HFFc6 (cell line): ENCODE measurements around the gene PCDH18. TPM values are rescaled to one million over a fixed set of nuclear protein-coding genes. Genes with fewer than 3 reads are reported as not detected.
"Not testable (repeated sequence)": the region's sequence is repeated elsewhere in the genome, so short reads cannot be mapped to it uniquely, and the experiment has no call there.

ENCODE experiments used
- DNase-seq: peaks from one replicate; pipeline ENCODE4 v3.0.0-alpha.2; 2018
- H3K27ac Mint-ChIP-seq: 2 replicates; pipeline ENCODE4 v1.8.0; 2020; ENCODE audit warnings: mild to moderate bottlenecking, mixed read lengths
- H3K27me3 Mint-ChIP-seq: 2 replicates; pipeline ENCODE4 v1.8.0; 2021; ENCODE audit warnings: mild to moderate bottlenecking, moderate library complexity, mixed read lengths; ENCODE audit not compliant: insufficient read depth
- H3K36me3 Mint-ChIP-seq: 2 replicates; pipeline ENCODE4 v1.8.0; 2021; ENCODE audit warnings: low read depth, mixed read lengths
- H3K4me1 Mint-ChIP-seq: 2 replicates; pipeline ENCODE4 v1.8.0; 2020; ENCODE audit warnings: low read depth, mixed read lengths
- H3K4me3 Mint-ChIP-seq: 2 replicates; pipeline ENCODE4 v1.8.0; 2020; ENCODE audit warnings: mild to moderate bottlenecking, moderate library complexity, mixed read lengths
- H3K9me3 Mint-ChIP-seq: 2 replicates; pipeline ENCODE4 v1.8.0; 2020; ENCODE audit warnings: mild to moderate bottlenecking, mixed read lengths
- CTCF ChIP-seq: fragments of 200-600 bp; sonication (generic); IDR thresholded peaks from 2 replicates; pipeline ENCODE4 v1.5.0; 2021; ENCODE audit warnings: antibody characterized with exemption, mild to moderate bottlenecking
- total RNA-seq, 6 experiments: library from RNA; stranded (reverse); fragmentation: NEBNext Ultra II Directional; extraction: Animal tissue kit (Norgen Biotek cat#: 25700); gene quantifications; 2 replicates in 1 of 6; 3 replicates in 5 of 6; pipeline ENCODE4 v1.2.3, GENCODE V29; 2021

PCDH18 gene
- total RNA-seq, 6 experiments from 2014 or later: 41.6 to 57.6 (median 53.9) TPM

DNA sequence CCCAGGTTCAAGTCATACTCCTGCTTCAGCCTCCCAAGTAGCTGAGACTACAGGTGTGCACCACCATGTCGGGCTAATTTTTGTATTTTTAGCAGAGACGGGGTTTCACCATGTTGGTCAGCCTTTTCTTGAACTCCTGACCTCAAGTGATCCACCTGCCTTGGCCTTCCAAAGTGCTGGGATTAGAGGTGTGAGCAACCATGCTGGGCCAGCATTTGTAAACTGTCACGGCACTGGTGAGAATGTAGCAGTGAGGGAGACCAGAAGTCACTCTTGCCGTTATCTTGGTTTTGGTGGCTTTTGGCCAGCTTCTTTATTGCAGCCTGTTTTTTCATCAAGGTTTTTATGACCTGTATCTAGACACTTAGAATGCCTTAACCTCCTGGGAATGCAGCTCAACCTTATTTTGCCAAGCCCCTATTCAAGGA, 22.4 kb downstream of the PCDH18 start:
- no peak for DNase-seq
- TF ChIP-seq CTCF: no peak
- H3K9me3 Mint-ChIP-seq: no peaks in the 10 kb centered on the region
- no peaks in the 10 kb centered on the region for H3K36me3 Mint-ChIP-seq
- H3K27ac Mint-ChIP-seq: no peak overlapping the region
- no peaks in the 10 kb centered on the region for H3K27me3 Mint-ChIP-seq
- no peak overlapping the region for H3K4me3 Mint-ChIP-seq
- peaks cover 37% of the 10 kb centered on the region for H3K4me1 Mint-ChIP-seq

DNA sequence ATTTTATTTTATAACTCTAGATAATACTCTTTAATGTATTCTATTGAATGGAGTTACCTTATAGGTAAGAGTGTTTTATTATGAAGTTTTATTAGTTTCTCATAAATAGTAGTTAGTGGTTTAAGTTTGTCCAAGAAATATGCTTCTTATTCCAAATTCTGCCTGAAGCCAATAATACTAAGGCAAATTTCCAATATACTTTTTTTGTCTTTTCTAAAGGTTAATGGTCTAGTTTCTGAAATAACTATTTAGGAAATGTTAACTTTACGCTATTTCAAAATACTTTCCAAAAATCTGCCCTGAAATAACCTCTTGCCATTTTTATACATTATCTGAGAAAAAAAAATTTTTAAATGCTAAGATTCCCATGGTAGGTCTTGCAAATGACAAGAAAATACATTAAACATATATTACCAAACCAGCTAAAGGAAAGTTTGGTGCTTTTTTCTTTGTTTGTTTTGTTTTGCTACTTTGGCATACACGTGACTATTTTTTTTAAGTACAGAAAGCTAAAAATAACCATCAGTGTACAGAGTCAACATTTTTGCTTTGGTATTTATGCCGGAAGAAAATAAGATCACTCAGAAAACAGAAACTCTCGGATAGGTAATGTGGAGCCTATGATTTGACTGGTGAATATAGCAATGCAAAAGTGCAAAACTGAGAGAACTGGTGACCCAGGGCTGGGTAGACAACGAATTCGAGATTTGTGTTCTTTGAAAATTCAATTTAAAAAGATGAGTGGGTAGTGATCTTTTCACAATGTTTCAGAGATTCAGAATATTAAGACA, 29.8 kb downstream of the PCDH18 start:
- H3K36me3 Mint-ChIP-seq: no peaks in the 10 kb centered on the region
- H3K27ac Mint-ChIP-seq: no peak overlapping the region
- H3K27me3 Mint-ChIP-seq: no peaks in the 10 kb centered on the region
- no peak for DNase-seq
- no peaks in the 10 kb centered on the region for H3K9me3 Mint-ChIP-seq
- no peak for TF ChIP-seq CTCF
- H3K4me3 Mint-ChIP-seq: no peak overlapping the region
- no peaks in the 10 kb centered on the region for H3K4me1 Mint-ChIP-seq

- not testable (repeated sequence) for H3K9me3 Mint-ChIP-seq, H3K27ac Mint-ChIP-seq, H3K4me3 Mint-ChIP-seq, H3K36me3 Mint-ChIP-seq, H3K4me1 Mint-ChIP-seq, H3K27me3 Mint-ChIP-seq, DNase-seq
Measured at GRCh38 chr4:137496267-137496666, 36.0 kb downstream of the PCDH18 start.

DNA sequence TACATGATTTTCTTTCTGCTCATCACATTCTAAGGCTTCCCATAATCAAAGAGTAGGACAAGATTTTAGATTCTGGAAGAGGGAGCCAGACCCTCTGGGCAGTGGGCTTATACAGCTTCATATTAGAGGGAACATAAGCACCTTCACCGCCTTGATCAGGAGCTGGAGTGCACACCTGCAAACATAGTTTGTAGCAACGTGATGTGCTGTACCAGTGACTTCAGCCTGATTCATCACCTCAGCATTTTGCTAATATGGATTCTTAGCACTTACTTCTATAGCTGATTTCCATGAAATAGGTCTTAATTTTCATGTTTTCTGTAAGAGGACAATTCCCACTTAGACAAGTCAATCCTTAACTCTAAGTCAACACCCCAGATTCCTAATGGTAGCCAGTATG, 36.7 kb downstream of the PCDH18 start:
- TF ChIP-seq CTCF: no peak
- H3K36me3 Mint-ChIP-seq: no peaks in the 10 kb centered on the region
- DNase-seq: no peak
- no peaks in the 10 kb centered on the region for H3K27me3 Mint-ChIP-seq
- no peaks in the 10 kb centered on the region for H3K9me3 Mint-ChIP-seq
- no peaks in the 10 kb centered on the region for H3K4me1 Mint-ChIP-seq
- H3K27ac Mint-ChIP-seq: no peak overlapping the region
- H3K4me3 Mint-ChIP-seq: no peak overlapping the region

GRCh38 chr4:137483313-137483959, 48.9 kb downstream of the PCDH18 start:
- H3K9me3 Mint-ChIP-seq, H3K27me3 Mint-ChIP-seq, H3K27ac Mint-ChIP-seq, H3K4me1 Mint-ChIP-seq, H3K4me3 Mint-ChIP-seq, DNase-seq, H3K36me3 Mint-ChIP-seq: not testable (repeated sequence)

GRCh38 chr4:137479657-137480056, 52.6 kb downstream of the PCDH18 start:
- not testable (repeated sequence) for H3K4me1 Mint-ChIP-seq, H3K9me3 Mint-ChIP-seq, H3K27ac Mint-ChIP-seq, H3K36me3 Mint-ChIP-seq, H3K27me3 Mint-ChIP-seq, H3K4me3 Mint-ChIP-seq, DNase-seq

DNA sequence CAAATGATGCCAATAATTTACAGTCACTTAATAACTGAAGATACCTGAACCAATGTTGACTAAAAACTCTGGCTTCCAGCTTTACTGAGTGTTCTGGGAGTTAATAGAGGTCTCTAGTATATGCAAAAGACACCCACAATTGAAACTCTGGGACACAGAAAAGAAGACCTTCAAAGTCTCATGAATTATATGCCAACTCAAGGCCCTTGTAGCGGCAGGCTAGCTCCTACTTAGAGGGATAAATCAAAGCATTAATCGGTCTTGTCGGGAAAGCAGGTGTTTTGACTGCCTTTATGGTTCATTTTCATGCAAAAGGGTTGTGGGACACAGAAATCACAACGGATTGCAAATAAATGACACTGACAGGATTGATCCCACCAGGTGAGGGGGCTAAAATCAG, 55.9 kb downstream of the PCDH18 start:
- TF ChIP-seq CTCF: no peak
- H3K27me3 Mint-ChIP-seq: peaks cover 5% of the 10 kb centered on the region
- peaks cover 12% of the 10 kb centered on the region for H3K4me1 Mint-ChIP-seq
- DNase-seq: no peak
- no peaks in the 10 kb centered on the region for H3K36me3 Mint-ChIP-seq
- no peak overlapping the region for H3K27ac Mint-ChIP-seq
- no peaks in the 10 kb centered on the region for H3K9me3 Mint-ChIP-seq
- no peak overlapping the region for H3K4me3 Mint-ChIP-seq
